Measurements from ENCODE around the gene IRF2. TPM values are rescaled to one million over a fixed set of nuclear protein-coding genes. Genes with fewer than 3 reads are reported as not detected.

The IRF2 gene
- polyA plus RNA-seq, 1 donor from 2014 or later, result 1.4 TPM

DNA sequence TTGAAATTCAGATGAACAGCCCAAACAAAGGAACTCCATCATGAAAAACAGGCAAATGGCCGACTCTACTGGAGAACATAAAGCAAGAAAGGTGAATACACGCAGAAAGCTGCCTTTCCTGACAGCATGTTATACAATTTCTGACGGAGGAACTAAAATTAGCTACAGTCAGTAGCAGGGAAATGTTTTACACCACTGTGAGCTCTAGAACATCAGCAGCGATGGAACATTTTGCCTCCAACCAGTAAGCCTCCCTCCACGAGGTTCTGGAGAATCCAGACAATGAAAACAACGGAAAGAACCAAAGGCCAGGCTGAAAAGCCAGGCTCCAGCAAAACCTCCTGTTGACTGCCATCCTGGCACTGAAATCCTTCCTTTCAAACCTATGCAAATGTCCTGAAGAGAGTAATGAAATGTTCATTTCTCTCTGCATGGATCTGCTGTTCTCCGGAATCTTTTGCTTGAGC lies 78.9 kb downstream of the IRF2 start:
- Histone ChIP-seq H3K36me3 (ENCODE audit: insufficient read depth, low read length) (no peaks in the 10 kb centered on the region), H3K9me3 (ENCODE audit: low read length) (no peaks in the 10 kb centered on the region), H3K9ac (ENCODE audit: low read length) (no peak overlapping the region), H3K4me2 (ENCODE audit: low read length) (no peak overlapping the region), H2AFZ (ENCODE audit: low read depth, low read length) (no peak overlapping the region), H3K9me2 (ENCODE audit: insufficient read depth, low read length) (no peaks in the 10 kb centered on the region), H3F3A (ENCODE audit: insufficient read depth, low read length, poor library complexity, severe bottlenecking) (no peaks in the 10 kb centered on the region), H3K4me3 (ENCODE audit: low read length) (no peak overlapping the region), H3K27ac (ENCODE audit: low read length) (no peak overlapping the region), H4K20me1 (ENCODE audit: insufficient read depth) (no peaks in the 10 kb centered on the region), H3K79me2 (replicated peaks; ENCODE audit: insufficient read depth, low read length) (no peaks in the 10 kb centered on the region), H3K27me3 (ENCODE audit: insufficient read depth, low read depth, low read length) (no peaks in the 10 kb centered on the region)
- TF ChIP-seq MXI1 (conservative IDR thresholded peaks at IDR 0.05; ENCODE audit: poor library complexity, severe bottlenecking) (no peak), SMC3 (conservative IDR thresholded peaks at IDR 0.05; ENCODE audit: poor library complexity) (no peak), REST (IDR thresholded peaks at IDR 0.05; ENCODE audit: borderline replicate concordance) (no peak), EZH2 (IDR thresholded peaks at IDR 0.05; ENCODE audit: borderline replicate concordance, insufficient read depth, low read length, poor library complexity, severe bottlenecking) (no peak)
- TF ChIP-seq, protein P1, sequence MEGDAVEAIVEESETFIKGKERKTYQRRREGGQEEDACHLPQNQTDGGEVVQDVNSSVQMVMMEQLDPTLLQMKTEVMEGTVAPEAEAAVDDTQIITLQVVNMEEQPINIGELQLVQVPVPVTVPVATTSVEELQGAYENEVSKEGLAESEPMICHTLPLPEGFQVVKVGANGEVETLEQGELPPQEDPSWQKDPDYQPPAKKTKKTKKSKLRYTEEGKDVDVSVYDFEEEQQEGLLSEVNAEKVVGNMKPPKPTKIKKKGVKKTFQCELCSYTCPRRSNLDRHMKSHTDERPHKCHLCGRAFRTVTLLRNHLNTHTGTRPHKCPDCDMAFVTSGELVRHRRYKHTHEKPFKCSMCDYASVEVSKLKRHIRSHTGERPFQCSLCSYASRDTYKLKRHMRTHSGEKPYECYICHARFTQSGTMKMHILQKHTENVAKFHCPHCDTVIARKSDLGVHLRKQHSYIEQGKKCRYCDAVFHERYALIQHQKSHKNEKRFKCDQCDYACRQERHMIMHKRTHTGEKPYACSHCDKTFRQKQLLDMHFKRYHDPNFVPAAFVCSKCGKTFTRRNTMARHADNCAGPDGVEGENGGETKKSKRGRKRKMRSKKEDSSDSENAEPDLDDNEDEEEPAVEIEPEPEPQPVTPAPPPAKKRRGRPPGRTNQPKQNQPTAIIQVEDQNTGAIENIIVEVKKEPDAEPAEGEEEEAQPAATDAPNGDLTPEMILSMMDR (IDR thresholded peaks at IDR 0.05; ENCODE audit: poor library complexity, severe bottlenecking), result no peak

GRCh38 chr4:184392748-184393559 lies 81.4 kb downstream of the IRF2 start:
- Histone ChIP-seq H3K27ac (ENCODE audit: low read length) (no peak overlapping the region), H2AFZ (ENCODE audit: low read depth, low read length) (no peak overlapping the region), H3K79me2 (replicated peaks; ENCODE audit: insufficient read depth, low read length) (no peaks in the 10 kb centered on the region), H4K20me1 (ENCODE audit: insufficient read depth) (no peaks in the 10 kb centered on the region), H3K9me2 (ENCODE audit: insufficient read depth, low read length) (no peaks in the 10 kb centered on the region), H3K4me3 (ENCODE audit: low read length) (no peak overlapping the region), H3K36me3 (ENCODE audit: insufficient read depth, low read length) (no peaks in the 10 kb centered on the region), H3K4me2 (ENCODE audit: low read length) (no peak overlapping the region), H3K9ac (ENCODE audit: low read length) (no peak overlapping the region), H3K9me3 (ENCODE audit: low read length) (no peaks in the 10 kb centered on the region), H3F3A (ENCODE audit: insufficient read depth, low read length, poor library complexity, severe bottlenecking) (no peaks in the 10 kb centered on the region), H3K27me3 (ENCODE audit: insufficient read depth, low read depth, low read length) (no peaks in the 10 kb centered on the region)
- no peak for TF ChIP-seq POLR2AphosphoS5 (IDR thresholded peaks at IDR 0.05)
- no peak for TF ChIP-seq REST (IDR thresholded peaks at IDR 0.05; ENCODE audit: borderline replicate concordance)
- TF ChIP-seq, protein P1 (IDR thresholded peaks at IDR 0.05; ENCODE audit: poor library complexity, severe bottlenecking), result no peak
- no peak for TF ChIP-seq EP300 (conservative IDR thresholded peaks at IDR 0.05; ENCODE audit: poor library complexity, severe bottlenecking)
- no peak for TF ChIP-seq SMC3 (conservative IDR thresholded peaks at IDR 0.05; ENCODE audit: poor library complexity)
- no peak for TF ChIP-seq MXI1 (conservative IDR thresholded peaks at IDR 0.05; ENCODE audit: poor library complexity, severe bottlenecking)
- TF ChIP-seq TAF1 (IDR thresholded peaks at IDR 0.05; ENCODE audit: low read depth), result no peak
- no peak for TF ChIP-seq RAD21 (conservative IDR thresholded peaks at IDR 0.05)
- no peak for TF ChIP-seq EZH2 (IDR thresholded peaks at IDR 0.05; ENCODE audit: borderline replicate concordance, insufficient read depth, low read length, poor library complexity, severe bottlenecking)
